DMS153 treated with DMSO at 0.1 percent for 48 hours (cell line): ENCODE measurements around the gene SELENOO.

Source experiments
- DNase-seq: peaks from one replicate; lab custom pipeline; 2025; ENCODE audit not compliant: unreplicated experiment; lab: John Stamatoyannopoulos, UW

SELENOO gene

GRCh38 chr22:50252082-50253045, 51.6 kb downstream of the SELENOO start:
- peak; percentile 22 for DNase-seq

GRCh38 chr22:50253046-50253915, 52.5 kb downstream of the SELENOO start:
- DNase-seq, result no peak

- DNase-seq, result no peak
Measured at GRCh38 chr22:50253941-50254340, 53.1 kb downstream of the SELENOO start.

- DNase-seq, result no peak
Measured at GRCh38 chr22:50255099-50255498, 54.3 kb downstream of the SELENOO start.

GRCh38 chr22:50255607-50256006, 54.8 kb downstream of the SELENOO start:
- no peak for DNase-seq

GRCh38 chr22:50256258-50256862, 55.5 kb downstream of the SELENOO start:
- DNase-seq, result no peak

- DNase-seq, result no peak
Measured at GRCh38 chr22:50257041-50257440, 56.2 kb downstream of the SELENOO start.

GRCh38 chr22:50257451-50258360, 56.9 kb downstream of the SELENOO start:
- DNase-seq, result no peak

GRCh38 chr22:50258361-50259292, 57.8 kb downstream of the SELENOO start:
- no peak for DNase-seq

- DNase-seq, result no peak
Measured at GRCh38 chr22:50259302-50259701, 58.5 kb downstream of the SELENOO start.

GRCh38 chr22:50260434-50260800, 59.6 kb downstream of the SELENOO start:
- no peak for DNase-seq

GRCh38 chr22:50260801-50261614, 60.2 kb downstream of the SELENOO start:
- DNase-seq, result no peak

GRCh38 chr22:50261615-50262459, 61.0 kb downstream of the SELENOO start, which contains the start of gene MAPK12:
MAPK12 (minus strand) TSS chr22:50261683; CDS start chr22:50261509, 174 bp downstream.
- no peak for DNase-seq

- DNase-seq, result no peak
Measured at GRCh38 chr22:50262460-50262911, 61.7 kb downstream of the SELENOO start.

GRCh38 chr22:50262973-50263617, 62.3 kb downstream of the SELENOO start:
- no peak for DNase-seq

- no peak for DNase-seq
Measured at GRCh38 chr22:50264104-50264745, 63.4 kb downstream of the SELENOO start.
